ENCODE results near the gene NLRP14.

The NLRP14 gene

DNA sequence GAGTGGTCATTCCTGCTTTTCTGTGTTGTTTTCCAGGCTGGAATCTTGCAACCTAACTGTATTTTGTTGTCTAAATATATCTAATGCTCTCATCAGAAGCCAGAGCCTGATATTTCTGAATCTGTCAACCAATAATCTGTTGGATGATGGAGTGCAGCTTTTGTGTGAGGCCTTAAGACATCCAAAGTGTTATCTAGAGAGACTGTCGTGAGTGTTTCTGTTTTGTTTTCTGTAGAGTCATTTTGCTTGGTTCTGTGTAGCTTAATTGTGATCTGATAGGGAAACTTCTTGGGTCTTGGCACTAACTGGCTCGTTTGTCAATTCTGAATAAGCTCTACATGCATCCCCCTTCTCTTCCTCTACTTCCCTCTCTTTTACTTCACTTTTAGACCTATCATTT lies 37.4 kb downstream of the NLRP14 start:
- no peak for DNase-seq (ENCODE audit: low read depth)

DNA sequence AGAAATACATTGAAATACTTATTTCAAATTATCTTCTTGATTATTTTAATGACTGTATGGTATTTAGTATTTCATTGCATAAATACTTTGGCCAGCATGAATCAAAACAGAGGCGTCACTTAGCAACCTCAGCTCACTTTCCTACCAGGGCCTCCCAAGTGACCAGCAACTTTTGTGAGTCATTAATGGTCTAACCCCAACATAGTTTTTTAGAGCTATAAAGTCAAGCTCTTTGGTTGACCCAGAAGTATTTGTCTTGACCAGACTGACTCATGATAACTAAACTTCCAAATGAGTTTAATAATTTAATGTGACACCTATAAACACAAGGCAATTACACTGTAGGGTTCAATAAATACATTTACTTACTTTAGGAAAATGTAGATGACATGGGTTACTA lies 40.6 kb downstream of the NLRP14 start:
- no peak for DNase-seq (ENCODE audit: low read depth)

DNA sequence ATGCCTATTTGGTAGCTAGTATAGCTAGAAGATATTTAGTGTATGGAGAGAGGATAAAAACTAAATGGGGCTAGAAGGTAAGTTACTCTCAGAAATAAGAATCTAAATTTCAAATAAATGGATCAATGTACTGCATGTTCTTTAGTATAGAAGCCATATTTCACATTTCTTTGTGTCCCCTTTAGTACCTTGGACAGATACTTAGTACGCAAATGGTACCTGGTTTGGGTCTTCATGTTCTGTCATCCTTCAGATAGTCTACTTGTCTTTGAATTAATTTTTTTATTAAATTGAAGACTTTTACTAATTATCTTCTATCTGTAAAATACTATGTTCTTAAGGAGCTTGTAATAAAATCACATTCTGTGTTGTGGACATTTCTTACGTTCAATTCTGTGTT lies 42.3 kb downstream of the NLRP14 start:
- DNase-seq (ENCODE audit: low read depth): no peak

DNA sequence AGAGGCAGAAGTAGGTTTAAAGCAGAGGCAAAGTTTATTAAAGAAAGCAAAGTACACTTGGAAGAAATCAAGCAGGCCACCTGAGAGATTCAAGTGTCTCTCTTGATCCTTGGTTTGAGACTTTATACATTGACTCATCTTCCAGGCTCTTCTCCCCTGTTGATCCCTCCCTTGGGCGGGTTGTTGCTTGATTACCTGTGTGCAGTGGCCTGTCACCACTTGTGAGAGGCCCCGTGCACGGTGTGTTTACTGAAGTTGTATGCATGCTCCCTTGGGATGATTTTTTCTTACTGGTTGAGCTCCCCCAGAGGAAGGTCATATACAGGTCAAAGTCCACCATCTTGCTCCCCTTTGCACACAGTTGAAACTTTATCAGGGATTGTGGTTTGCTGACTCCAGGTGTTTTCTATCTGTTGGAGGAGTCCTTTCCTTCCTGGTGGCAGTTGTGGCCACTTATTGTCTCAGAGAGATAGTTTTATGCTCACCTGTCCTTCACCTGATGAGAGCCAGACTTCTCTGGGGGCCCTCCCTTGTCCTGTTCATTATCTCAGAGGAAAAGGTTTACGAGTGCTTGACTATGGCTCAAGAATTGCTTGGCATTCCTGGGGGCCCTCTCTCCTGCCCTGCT lies 52.2 kb downstream of the NLRP14 start:
- no peak for DNase-seq (ENCODE audit: low read depth)

DNA sequence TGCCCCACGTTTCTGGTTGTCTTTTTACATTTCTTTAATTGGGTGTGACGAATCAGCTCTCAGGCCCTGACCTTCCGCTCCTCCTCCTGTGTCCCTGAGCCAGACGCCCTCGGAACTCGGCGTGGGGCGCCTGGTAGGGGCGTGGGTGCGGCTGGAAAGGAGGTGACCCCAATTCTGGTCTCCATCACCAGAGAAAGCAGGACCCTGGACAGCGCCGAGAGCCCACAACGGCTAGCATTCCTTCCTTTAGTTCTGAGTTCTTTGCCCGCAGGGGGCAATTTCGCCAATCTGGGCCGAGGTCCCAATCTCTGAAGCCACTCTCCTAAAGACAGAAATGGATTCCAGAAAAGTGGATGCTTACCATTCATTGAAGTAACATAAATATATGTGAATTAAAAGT lies 56.8 kb downstream of the NLRP14 start:
- DNase-seq (ENCODE audit: low read depth): no peak

DNA sequence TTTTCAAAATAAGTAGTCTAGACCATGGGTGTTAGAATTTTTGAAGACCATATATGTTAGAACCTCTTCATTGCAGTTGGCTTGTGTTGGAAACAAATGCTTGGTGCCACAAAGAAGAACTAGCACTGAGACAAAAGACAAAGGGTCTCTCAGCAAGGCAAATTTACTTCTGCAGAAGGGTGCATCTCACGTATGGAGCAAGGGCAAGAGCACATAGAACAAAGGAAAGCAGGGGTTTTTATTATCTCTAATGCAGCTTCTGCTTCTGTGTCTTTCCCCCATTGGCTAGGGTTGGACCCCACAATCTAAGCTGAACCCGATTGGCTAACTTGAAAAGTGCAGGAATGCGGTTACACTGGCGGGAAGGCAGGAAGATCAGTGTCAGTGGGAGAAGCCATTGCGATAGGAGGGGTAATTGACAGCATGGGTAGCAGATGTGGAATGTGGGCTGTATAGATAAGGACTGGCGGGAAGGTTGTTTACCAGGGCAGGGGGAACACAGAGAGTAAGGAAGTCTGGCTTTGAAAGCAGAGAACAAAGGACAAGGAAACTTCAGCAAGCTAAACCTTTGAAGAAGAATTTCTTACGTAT lies 59.4 kb downstream of the NLRP14 start:
- no peak for DNase-seq (ENCODE audit: low read depth)

DNA sequence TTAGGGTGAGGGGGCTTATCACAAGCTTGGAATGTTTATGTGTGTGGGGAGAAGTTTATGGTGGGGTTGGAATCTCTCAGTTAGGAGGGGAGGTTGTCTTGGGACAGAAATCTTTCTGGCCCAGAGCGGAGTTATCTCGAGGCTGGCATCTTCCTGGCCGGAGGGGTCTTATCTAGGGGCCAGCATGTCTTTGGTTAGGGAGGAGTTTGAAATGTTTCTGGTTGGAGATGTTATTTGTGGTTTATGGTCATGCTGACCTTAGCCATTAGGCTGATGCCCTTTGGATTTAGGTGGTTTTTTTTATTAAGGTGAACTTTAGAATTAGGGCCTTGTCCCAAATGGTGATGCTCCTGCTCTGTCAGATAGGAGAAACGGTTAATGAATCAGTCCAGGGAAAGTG lies 60.6 kb downstream of the NLRP14 start:
- no peak for DNase-seq (ENCODE audit: low read depth)

DNA sequence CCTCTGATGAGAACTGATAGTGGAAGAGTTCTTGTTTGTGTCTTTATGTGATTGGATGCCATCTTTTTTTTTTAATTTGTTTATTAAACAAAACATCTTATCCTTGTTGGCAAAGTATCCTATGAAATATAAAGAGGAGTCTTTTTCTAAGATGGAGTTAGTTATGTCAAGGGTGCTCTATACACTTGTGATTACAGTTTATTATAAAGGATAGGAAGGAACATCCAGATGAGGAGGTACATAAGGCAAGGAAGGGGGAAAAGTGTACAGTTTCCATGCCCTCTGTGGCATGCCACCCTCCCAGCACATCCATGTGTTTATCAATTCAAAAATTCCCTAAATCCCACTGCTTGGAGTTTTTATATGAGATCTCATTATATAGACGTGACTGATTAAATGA lies 61.2 kb downstream of the NLRP14 start:
- DNase-seq (ENCODE audit: low read depth): no peak

DNA sequence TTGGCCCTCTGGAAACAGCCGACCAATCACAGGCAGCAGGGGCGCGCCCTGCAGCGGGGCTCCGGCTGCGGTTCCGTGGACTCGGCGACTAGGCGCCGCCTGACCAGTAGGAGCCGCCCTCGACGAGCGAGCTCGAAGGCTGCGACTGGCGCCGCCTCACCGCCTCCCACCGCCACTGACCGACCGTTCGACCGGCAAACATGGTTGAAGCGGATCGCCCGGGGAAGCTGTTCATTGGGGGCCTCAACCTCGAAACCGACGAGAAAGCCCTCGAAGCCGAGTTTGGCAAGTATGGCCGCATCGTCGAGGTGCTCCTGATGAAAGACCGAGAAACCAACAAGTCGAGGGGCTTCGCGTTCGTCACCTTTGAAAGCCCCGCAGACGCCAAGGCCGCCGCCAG lies 68.6 kb downstream of the NLRP14 start, which contains the start of gene RBMXL2:
RBMXL2 (plus strand) TSS at position 78 of the 400 bp plus-strand sequence; CDS start at position 201, 123 bp downstream.
- DNase-seq (ENCODE audit: low read depth): no peak

DNA sequence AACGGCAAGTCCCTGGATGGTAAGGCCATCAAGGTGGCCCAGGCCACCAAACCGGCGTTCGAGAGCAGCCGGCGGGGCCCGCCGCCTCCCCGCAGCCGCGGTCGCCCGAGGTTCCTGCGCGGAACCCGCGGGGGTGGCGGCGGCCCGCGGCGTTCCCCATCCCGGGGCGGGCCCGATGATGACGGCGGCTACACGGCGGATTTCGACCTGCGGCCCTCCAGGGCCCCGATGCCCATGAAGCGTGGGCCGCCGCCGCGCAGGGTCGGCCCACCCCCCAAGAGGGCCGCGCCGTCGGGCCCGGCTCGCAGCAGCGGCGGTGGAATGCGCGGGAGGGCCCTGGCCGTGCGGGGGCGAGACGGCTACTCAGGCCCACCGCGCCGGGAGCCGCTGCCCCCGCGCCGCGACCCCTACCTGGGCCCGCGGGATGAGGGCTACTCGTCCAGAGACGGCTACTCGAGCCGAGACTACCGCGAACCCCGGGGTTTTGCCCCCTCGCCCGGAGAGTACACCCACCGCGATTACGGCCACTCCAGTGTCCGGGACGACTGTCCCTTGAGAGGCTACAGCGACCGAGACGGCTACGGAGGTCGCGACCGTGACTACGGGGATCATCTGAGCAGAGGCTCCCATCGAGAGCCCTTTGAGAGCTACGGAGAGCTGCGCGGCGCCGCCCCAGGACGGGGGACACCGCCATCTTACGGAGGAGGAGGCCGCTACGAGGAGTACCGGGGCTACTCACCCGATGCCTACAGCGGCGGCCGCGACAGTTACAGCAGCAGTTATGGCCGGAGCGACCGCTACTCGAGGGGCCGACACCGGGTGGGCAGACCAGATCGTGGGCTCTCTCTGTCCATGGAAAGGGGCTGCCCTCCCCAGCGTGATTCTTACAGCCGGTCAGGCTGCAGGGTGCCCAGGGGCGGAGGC lies 69.3 kb downstream of the NLRP14 start:
- no peak for DNase-seq (ENCODE audit: low read depth)

DNA sequence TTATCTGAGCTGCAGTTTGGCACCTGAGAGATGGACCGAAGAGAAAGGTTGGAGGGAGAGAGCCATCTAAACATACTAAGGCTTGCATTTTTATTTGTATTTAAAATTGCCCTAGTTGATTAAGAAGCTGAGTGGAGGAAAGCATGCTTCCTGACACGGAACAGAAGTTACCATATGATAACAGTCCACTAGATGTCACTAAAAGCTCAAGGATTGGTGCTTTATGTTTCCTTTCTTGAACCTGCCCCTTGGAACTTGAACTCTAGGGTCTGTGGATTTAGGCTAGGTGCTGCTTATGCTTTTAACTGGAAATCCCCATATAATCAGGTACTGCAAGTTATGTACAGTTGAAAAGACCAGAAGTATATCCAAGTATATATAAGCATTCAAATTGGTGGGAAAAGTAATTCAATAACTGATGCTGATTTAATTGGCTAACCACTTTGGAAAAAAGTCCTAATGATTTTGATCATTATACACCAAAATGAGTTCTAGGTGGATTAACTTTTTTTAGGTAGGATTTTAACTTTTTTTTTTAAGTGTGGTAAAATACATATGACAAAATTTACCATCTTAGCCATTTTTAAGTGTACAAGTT lies 78.1 kb downstream of the NLRP14 start:
- peak; percentile 2 for DNase-seq (ENCODE audit: low read depth)

DNA sequence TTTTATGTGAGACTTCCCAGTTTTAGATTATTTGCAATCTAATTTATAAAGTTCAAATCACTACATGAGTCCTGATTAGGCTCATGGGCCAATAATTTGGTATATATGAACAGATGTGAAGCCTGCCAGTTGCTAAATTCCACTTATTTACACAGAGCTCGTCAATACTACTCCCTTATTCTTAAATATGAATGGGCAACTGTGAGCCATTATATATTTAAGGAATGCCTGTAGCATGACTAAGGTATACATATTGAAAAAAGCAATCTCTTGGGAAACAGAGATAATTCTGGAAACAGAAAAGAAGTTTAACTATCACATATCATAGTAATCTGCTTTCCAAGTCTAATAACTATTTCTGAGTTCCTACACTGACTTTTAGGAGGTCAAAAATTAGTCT lies 95.5 kb downstream of the NLRP14 start:
- DNase-seq (ENCODE audit: low read depth): no peak

DNA sequence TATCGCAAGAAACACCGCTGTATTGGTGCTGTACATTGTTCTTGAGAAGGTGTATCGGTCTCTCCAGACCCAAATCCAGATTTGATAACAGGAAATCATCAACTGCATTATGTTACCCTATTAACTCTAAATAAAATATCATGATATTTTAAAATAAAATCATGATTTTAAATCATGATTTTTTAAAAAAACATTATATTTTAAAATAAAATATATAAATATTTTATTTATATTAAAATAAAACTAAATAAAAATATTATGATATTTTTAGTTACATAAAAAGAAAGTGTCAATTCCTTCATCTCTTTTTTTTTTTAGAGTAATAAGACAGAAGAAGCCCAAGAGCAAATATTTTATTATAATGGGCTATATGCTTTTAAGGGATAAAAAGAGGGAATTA lies 96.1 kb downstream of the NLRP14 start:
- no peak for DNase-seq (ENCODE audit: low read depth)
